HFF-Myc (cell line): ENCODE results near the gene CELA2B.
A peak's percentile ranks its signal among the peaks of the same experiment; 100 is the strongest.

Experiments used
- DNase-seq: peaks from one replicate; pipeline ENCODE4 v3.0.0-alpha.2; 2011; ENCODE audit warnings: low read depth; ENCODE audit errors: extremely low read depth
- H3K4me3 ChIP-seq: replicated peaks from 2 replicates; pipeline ENCODE4 v1.5.1; 2011; ENCODE audit warnings: low read depth, mild to moderate bottlenecking, control low read depth, low read length
- TF ChIP-seq, protein P1 (sequence below): IDR thresholded peaks from 2 replicates; pipeline ENCODE4 v1.5.1; 2012; ENCODE audit warnings: mild to moderate bottlenecking, low read depth, low read length, control low read depth; ENCODE audit errors: missing control alignments

CELA2B gene

DNA sequence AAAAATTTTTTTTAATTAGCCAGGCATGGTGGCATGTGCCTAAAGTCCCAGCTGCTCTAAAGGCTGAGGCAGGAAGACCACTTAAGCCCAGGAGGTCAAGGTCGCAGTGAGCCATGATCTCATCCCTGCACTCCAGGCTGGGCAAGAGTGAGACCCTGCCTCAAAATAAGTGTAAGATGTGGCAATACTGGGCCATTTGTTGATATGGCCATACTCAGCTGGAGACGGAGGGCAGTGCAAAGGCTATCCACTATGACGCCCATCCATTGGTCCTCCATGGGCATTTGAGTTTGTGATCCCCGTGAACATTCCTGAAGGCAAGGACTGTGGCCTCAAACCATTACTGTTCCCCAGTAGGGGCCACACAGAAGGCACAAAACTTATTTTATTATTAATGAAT lies 46.6 kb downstream of the CELA2B start:
- DNase-seq = no peak
- TF ChIP-seq, protein P1, sequence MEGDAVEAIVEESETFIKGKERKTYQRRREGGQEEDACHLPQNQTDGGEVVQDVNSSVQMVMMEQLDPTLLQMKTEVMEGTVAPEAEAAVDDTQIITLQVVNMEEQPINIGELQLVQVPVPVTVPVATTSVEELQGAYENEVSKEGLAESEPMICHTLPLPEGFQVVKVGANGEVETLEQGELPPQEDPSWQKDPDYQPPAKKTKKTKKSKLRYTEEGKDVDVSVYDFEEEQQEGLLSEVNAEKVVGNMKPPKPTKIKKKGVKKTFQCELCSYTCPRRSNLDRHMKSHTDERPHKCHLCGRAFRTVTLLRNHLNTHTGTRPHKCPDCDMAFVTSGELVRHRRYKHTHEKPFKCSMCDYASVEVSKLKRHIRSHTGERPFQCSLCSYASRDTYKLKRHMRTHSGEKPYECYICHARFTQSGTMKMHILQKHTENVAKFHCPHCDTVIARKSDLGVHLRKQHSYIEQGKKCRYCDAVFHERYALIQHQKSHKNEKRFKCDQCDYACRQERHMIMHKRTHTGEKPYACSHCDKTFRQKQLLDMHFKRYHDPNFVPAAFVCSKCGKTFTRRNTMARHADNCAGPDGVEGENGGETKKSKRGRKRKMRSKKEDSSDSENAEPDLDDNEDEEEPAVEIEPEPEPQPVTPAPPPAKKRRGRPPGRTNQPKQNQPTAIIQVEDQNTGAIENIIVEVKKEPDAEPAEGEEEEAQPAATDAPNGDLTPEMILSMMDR = no peak
- no peak overlapping the region for H3K4me3 ChIP-seq

DNA sequence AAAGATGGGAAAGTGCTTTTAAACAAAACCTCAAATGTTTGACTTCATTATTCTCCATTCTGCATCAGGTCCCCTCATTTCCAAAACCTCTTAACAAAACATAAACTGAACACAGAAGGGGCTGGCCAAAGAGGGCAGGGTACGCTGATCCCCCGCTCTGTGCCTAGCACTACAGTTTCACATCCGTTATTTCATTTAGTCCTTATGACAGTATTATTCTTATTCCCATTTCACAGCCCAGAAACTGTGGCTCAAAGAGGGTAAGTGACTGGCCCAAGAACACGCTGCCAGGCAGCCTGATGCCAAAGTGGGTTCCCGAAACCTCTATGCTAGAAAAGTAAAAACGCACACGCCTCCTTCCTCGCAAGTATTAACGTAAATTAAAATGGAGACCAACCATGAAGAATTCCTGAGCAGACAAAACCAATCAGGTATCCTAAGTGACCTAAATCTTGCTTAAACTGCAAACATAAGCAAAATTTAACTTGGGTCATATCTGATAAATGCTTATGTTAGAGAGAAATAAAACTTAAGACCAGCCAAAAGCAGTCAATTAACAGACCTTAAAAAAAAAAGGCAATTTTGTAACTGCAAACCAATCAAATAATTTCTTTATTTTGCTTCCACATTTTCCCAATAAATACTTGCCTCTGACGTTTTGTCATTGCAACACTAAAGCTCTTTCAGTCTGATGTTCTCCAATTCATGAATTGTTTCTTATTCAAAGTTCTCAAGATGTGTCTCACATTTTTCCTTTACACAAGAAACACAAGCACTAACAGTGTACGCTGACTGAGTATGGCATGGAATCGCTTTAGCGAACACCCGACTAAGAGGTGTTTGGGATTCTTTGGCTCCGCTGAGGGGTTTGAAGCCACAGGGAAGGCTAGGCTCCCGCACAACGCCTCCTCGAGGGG lies 47.5 kb downstream of the CELA2B start:
- H3K4me3 ChIP-seq = peak overlapping the region; percentile 64
- TF ChIP-seq, protein P1 = no peak
- no peak for DNase-seq

DNA sequence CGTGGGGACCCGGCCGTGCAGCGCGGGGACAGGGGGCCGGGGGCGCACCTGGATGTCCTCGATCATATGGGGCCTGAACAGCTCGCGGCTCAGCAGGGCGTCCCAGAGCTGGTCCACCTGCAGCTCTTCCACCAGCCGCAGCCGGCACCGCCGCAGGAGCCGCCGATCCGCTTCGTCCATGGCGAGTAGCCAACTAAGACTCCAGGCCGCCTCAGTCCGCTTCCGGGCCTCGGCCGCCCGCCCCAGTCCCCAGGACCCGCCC lies 48.0 kb downstream of the CELA2B start, which contains the start of gene CASP9:
TSS of gene CASP9 (minus strand) at position 195 of the 262 bp plus-strand sequence. CDS start at position 180, 15 bp downstream.
- TF ChIP-seq, protein P1 = no peak
- peak within 1 kb of the TSS; percentile 76 for H3K4me3 ChIP-seq
- no peak for DNase-seq

DNA sequence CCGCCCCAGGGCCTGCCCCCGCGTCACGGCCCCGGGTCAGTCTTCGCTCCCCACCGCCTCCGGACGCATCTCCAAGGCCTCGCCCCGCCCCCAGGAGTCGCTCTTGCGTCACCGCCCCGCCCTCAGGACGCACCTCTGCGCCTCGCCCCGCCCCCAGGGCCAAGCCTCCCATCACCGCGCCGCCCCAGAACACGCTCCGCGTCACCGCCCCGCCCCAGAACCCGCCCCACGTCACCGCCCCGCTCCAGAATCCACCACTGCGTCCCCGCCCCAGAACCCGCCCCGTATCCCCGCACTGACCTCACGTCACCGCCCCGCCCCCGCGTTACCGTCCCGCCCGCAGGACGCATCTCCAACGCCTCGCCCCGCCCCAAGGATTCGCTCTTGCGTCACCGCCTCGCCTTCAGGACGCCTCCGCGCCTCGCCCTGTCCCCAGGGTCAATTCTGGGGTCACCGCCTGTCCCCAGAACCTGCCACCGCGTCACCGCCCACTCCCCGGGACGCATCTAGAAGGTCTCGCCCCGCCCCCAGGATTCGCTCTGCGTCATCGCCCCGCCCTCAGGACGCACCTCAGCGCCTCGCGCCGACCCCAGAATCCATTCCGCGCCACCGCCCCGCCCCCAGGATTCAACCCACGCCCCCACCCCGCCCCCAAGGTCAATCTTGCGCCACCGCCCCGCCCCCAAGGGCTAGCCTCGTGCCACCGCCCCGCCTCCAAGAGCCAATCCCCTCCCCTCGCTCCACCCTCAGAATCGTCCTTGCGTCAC lies 48.6 kb downstream of the CELA2B start:
- H3K4me3 ChIP-seq = peak overlapping the region; percentile 64
- peak; percentile 76 for DNase-seq
- TF ChIP-seq, protein P1 = no peak

DNA sequence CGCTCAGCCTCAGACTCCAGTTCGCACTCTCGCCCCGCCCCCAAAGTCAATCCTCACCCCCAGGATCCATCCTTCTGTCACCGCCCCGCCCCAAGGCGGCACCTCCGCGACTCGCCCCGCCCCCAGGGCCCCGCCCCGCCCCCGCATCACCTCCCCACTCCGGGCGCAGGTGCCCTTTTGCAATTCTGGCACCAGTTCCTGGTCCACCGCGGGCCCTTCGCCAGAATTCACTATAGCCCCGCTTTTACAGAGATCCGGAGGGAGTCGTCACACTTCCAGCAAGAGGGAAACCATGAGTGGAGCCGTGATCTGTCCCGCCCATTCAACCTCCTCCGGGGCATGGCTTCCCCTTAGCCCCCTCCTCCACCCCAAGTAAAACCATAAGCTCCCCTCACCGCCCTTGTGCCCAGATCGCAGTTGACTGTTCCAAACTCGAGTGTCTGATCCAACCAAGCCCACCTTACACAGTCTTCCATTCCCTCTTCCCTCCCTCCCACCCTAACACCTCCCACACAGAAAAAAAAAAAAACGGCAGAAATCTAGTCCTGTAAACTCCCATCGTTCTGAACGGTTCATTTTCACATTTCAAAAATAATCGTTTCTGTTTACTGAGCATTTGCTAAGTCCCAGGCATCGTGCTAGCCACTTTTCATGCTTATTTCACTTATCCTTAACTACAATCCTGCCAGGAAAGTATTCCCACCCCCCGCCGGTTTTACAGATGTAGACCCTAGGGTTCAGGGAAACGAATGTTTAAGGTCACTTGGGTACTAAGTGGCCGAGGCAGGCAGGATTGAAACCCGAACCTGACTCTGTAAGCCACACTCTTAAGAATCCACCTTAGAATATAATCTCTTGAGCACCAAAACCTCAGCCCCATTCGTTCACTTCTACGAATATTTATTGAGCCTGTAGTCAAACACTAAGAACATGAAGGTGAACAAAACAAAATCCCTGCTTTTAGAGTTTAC lies 49.4 kb downstream of the CELA2B start:
- TF ChIP-seq, protein P1 = no peak
- DNase-seq = peak; percentile 94
- peak overlapping the region; percentile 76 for H3K4me3 ChIP-seq

DNA sequence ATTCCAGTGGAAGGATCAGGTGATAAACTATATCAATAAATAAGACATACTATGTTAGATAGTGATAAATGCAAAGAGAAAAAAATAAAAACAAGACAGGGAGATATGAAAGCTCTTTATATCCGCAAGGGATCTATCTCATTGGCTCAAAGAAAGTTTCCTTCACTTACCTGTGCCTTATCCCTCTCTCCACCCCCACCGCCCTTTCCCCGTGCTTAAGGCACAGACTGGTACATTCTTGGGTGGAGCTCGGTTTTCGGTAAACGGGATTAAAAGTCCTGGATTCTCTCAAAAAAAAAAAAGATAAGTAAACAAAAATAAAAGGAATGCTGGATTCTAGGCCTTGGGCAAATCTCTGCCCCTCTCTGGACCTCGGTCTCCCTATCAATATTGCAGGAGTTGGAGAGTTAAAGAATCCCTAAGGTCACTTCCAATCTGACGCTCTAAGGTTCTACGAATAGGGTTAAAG lies 50.2 kb downstream of the CELA2B start:
- DNase-seq = no peak
- TF ChIP-seq, protein P1 = no peak
- peak overlapping the region; percentile 76 for H3K4me3 ChIP-seq
